ENCODE data around the gene DNASE1L1. TPM values are rescaled to one million over a fixed set of nuclear protein-coding genes. Genes with fewer than 3 reads are reported as not detected.

The DNASE1L1 gene
- total and polyA plus RNA-seq, 2 of the 13 experiments (the other 11 are each of a cell fraction or from before 2014, with no cell fraction given): 4.7 to 12.3 TPM

- TF ChIP-seq, protein P1, sequence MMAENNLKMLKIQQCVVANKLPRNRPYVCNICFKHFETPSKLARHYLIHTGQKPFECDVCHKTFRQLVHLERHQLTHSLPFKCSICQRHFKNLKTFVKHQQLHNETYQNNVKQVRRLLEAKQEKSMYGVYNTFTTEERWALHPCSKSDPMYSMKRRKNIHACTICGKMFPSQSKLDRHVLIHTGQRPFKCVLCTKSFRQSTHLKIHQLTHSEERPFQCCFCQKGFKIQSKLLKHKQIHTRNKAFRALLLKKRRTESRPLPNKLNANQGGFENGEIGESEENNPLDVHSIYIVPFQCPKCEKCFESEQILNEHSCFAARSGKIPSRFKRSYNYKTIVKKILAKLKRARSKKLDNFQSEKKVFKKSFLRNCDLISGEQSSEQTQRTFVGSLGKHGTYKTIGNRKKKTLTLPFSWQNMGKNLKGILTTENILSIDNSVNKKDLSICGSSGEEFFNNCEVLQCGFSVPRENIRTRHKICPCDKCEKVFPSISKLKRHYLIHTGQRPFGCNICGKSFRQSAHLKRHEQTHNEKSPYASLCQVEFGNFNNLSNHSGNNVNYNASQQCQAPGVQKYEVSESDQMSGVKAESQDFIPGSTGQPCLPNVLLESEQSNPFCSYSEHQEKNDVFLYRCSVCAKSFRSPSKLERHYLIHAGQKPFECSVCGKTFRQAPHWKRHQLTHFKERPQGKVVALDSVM (CRISPR knock-in tag; IDR thresholded peaks at IDR 0.05): peak; percentile 77
- TF ChIP-seq U2AF1 (optimal IDR thresholded peaks at IDR 0.05; ENCODE audit: low read depth, low read length): no peak
- TF ChIP-seq, protein P2, sequence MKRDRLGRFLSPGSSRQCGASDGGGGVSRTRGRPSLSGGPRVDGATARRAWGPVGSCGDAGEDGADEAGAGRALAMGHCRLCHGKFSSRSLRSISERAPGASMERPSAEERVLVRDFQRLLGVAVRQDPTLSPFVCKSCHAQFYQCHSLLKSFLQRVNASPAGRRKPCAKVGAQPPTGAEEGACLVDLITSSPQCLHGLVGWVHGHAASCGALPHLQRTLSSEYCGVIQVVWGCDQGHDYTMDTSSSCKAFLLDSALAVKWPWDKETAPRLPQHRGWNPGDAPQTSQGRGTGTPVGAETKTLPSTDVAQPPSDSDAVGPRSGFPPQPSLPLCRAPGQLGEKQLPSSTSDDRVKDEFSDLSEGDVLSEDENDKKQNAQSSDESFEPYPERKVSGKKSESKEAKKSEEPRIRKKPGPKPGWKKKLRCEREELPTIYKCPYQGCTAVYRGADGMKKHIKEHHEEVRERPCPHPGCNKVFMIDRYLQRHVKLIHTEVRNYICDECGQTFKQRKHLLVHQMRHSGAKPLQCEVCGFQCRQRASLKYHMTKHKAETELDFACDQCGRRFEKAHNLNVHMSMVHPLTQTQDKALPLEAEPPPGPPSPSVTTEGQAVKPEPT (CRISPR knock-in tag; IDR thresholded peaks at IDR 0.05; ENCODE audit: low read depth): no peak
- TF ChIP-seq PTBP1 (IDR thresholded peaks at IDR 0.05; ENCODE audit: low read depth, low read length, poor library complexity, severe bottlenecking): no peak
- TF ChIP-seq, protein P3, sequence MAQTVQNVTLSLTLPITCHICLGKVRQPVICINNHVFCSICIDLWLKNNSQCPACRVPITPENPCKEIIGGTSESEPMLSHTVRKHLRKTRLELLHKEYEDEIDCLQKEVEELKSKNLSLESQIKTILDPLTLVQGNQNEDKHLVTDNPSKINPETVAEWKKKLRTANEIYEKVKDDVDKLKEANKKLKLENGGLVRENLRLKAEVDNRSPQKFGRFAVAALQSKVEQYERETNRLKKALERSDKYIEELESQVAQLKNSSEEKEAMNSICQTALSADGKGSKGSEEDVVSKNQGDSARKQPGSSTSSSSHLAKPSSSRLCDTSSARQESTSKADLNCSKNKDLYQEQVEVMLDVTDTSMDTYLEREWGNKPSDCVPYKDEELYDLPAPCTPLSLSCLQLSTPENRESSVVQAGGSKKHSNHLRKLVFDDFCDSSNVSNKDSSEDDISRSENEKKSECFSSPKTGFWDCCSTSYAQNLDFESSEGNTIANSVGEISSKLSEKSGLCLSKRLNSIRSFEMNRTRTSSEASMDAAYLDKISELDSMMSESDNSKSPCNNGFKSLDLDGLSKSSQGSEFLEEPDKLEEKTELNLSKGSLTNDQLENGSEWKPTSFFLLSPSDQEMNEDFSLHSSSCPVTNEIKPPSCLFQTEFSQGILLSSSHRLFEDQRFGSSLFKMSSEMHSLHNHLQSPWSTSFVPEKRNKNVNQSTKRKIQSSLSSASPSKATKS (CRISPR knock-in tag; IDR thresholded peaks at IDR 0.05): no peak
- no peak for TF ChIP-seq ZNF138 (CRISPR knock-in tag; IDR thresholded peaks at IDR 0.05; ENCODE audit: low read depth)
- TF ChIP-seq HHEX (CRISPR knock-in tag; IDR thresholded peaks at IDR 0.05): no peak
- TF ChIP-seq ZBTB39 (CRISPR knock-in tag; IDR thresholded peaks at IDR 0.05): no peak
- TF ChIP-seq MTA1 (CRISPR knock-in tag; IDR thresholded peaks at IDR 0.05; ENCODE audit: borderline replicate concordance): no peak
- TF ChIP-seq, protein P4, sequence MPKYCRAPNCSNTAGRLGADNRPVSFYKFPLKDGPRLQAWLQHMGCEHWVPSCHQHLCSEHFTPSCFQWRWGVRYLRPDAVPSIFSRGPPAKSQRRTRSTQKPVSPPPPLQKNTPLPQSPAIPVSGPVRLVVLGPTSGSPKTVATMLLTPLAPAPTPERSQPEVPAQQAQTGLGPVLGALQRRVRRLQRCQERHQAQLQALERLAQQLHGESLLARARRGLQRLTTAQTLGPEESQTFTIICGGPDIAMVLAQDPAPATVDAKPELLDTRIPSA (CRISPR knock-in tag; IDR thresholded peaks at IDR 0.05; ENCODE audit: borderline replicate concordance): no peak
- no peak for TF ChIP-seq CEBPZ (IDR thresholded peaks at IDR 0.05; ENCODE audit: low read length)
- no peak for TF ChIP-seq ARHGAP35 (CRISPR knock-in tag; IDR thresholded peaks at IDR 0.05; ENCODE audit: borderline replicate concordance)
- no peak for TF ChIP-seq NFYC (CRISPR knock-in tag; IDR thresholded peaks at IDR 0.05)
Measured at GRCh38 chrX:154457491-154458115, 48.5 kb upstream of the DNASE1L1 start (continued).

Data from HepG2 (cell line).